OCI-LY1 (cell line): ENCODE data around the gene SUN2.

Experiments
- H2AFZ ChIP-seq: fragments of 200-600 bp; sonication (generic), shearing (Covaris generic); 2 replicates; pipeline ENCODE4 v1.6.0; 2014; ENCODE audit warnings: antibody characterized with exemption, mild to moderate bottlenecking, low read length
- H3F3A ChIP-seq: fragments of 200-600 bp; sonication (generic), shearing (Covaris generic); 2 replicates; pipeline ENCODE4 v1.6.0; 2014; ENCODE audit warnings: mild to moderate bottlenecking, antibody characterized with exemption, low read length, moderate library complexity; ENCODE audit not compliant: insufficient read depth
- H3K27ac ChIP-seq: fragments of 200-600 bp; sonication (generic); 2 replicates; pipeline ENCODE4 v1.5.1; 2014; ENCODE audit warnings: low read length, mixed run types, mild to moderate bottlenecking, low read depth; ENCODE audit not compliant: poor library complexity, severe bottlenecking
- H3K27me3 ChIP-seq: fragments of 200-600 bp; sonication (generic); 2 replicates; pipeline ENCODE4 v1.6.0; 2014; ENCODE audit warnings: antibody characterized with exemption, mild to moderate bottlenecking, low read length, moderate library complexity; ENCODE audit not compliant: insufficient read depth
- H3K36me3 ChIP-seq: fragments of 200-600 bp; sonication (generic); 2 replicates; pipeline ENCODE4 v1.6.1; 2014; ENCODE audit warnings: mild to moderate bottlenecking, antibody characterized with exemption, low read length, moderate library complexity, mixed read lengths; ENCODE audit not compliant: insufficient read depth
- H3K4me1 ChIP-seq: fragments of 200-600 bp; sonication (generic); 2 replicates; pipeline ENCODE4 v1.5.1; 2014; ENCODE audit warnings: mild to moderate bottlenecking, low read length, moderate library complexity; ENCODE audit not compliant: insufficient read depth, severe bottlenecking
- H3K4me2 ChIP-seq: fragments of 200-600 bp; sonication (generic), shearing (Covaris generic); 2 replicates; pipeline ENCODE4 v1.6.1; 2014; ENCODE audit warnings: low read length
- H3K4me3 ChIP-seq: fragments of 200-600 bp; sonication (generic); 2 replicates; pipeline ENCODE4 v1.5.1; 2014; ENCODE audit warnings: low read length, low read depth, mild to moderate bottlenecking, mixed read lengths; ENCODE audit not compliant: poor library complexity, severe bottlenecking
- H3K79me2 ChIP-seq: fragments of 200-600 bp; shearing (Covaris generic); 2 replicates; pipeline ENCODE4 v1.6.1; 2016; ENCODE audit warnings: mixed run types, low read length, mixed read lengths; ENCODE audit not compliant: insufficient read depth
- H3K9ac ChIP-seq: fragments of 200-600 bp; sonication (generic), shearing (Covaris generic); 2 replicates; pipeline ENCODE4 v1.6.1; 2014; ENCODE audit warnings: mild to moderate bottlenecking, low read length, mixed read lengths
- H3K9me2 ChIP-seq: fragments of 200-600 bp; sonication (generic), shearing (Covaris generic); 2 replicates; pipeline ENCODE4 v1.6.1; 2014; ENCODE audit warnings: low read depth, mild to moderate bottlenecking, low read length, mixed read lengths
- H3K9me3 ChIP-seq: fragments of 200-600 bp; shearing (Covaris generic); 2 replicates; pipeline ENCODE4 v1.6.1; 2014; ENCODE audit warnings: low read length, mixed read lengths
- H4K20me1 ChIP-seq: fragments of 200-600 bp; sonication (generic), shearing (Covaris generic); 2 replicates; pipeline ENCODE4 v1.6.0; 2016; ENCODE audit warnings: mild to moderate bottlenecking, low read length; ENCODE audit not compliant: insufficient read depth
- CTCF ChIP-seq: fragments of 200-600 bp; sonication (generic), shearing (Covaris generic); IDR thresholded peaks from 2 replicates; pipeline ENCODE4 v1.5.1; 2017; ENCODE audit warnings: mild to moderate bottlenecking, antibody characterized with exemption, low read length, moderate library complexity, mixed read lengths
- EZH2 ChIP-seq: fragments of 200-600 bp; sonication (generic), shearing (Covaris generic); IDR thresholded peaks from 2 replicates; pipeline ENCODE4 v1.8.0; 2017; ENCODE audit warnings: borderline replicate concordance, mixed run types, mild to moderate bottlenecking, antibody characterized with exemption, low read length, moderate library complexity, mixed read lengths

The SUN2 gene

GRCh38 chr22:38784035-38784434, 28.2 kb upstream of the SUN2 start:
- Histone ChIP-seq H3K9me2 (no peaks in the 10 kb centered on the region), H3K36me3 (no peaks in the 10 kb centered on the region), H3K27me3 (no peaks in the 10 kb centered on the region), H3K4me1 (no peaks in the 10 kb centered on the region), H3K4me3 (no peak overlapping the region), H4K20me1 (no peaks in the 10 kb centered on the region), H3K27ac (no peak overlapping the region), H3K9ac (no peak overlapping the region), H3K4me2 (no peak overlapping the region), H3K9me3 (no peaks in the 10 kb centered on the region), H3F3A (no peaks in the 10 kb centered on the region), H2AFZ (no peak overlapping the region), H3K79me2 (no peaks in the 10 kb centered on the region)
- TF ChIP-seq CTCF (no peak), EZH2 (no peak)

GRCh38 chr22:38783095-38783615, 27.4 kb upstream of the SUN2 start:
- Histone ChIP-seq H4K20me1 (no peaks in the 10 kb centered on the region), H3K4me1 (no peaks in the 10 kb centered on the region), H3F3A (no peaks in the 10 kb centered on the region), H3K27me3 (no peaks in the 10 kb centered on the region), H3K9ac (no peak overlapping the region), H3K9me2 (no peaks in the 10 kb centered on the region), H3K27ac (no peak overlapping the region), H3K9me3 (no peaks in the 10 kb centered on the region), H3K79me2 (no peaks in the 10 kb centered on the region), H2AFZ (no peak overlapping the region), H3K36me3 (no peaks in the 10 kb centered on the region), H3K4me2 (no peak overlapping the region), H3K4me3 (no peak overlapping the region)
- TF ChIP-seq EZH2 (no peak), CTCF (no peak)

GRCh38 chr22:38782402-38783094, 26.8 kb upstream of the SUN2 start:
- H3K27ac ChIP-seq = no peak overlapping the region
- no peaks in the 10 kb centered on the region for H3K9me2 ChIP-seq
- no peaks in the 10 kb centered on the region for H3K4me1 ChIP-seq
- no peak overlapping the region for H3K4me3 ChIP-seq
- H3K9me3 ChIP-seq = no peaks in the 10 kb centered on the region
- TF ChIP-seq CTCF (no peak), EZH2 (no peak)
- no peaks in the 10 kb centered on the region for H3K36me3 ChIP-seq
- no peaks in the 10 kb centered on the region for H3F3A ChIP-seq
- no peaks in the 10 kb centered on the region for H4K20me1 ChIP-seq
- no peak overlapping the region for H2AFZ ChIP-seq
- no peaks in the 10 kb centered on the region for H3K79me2 ChIP-seq
- H3K27me3 ChIP-seq = no peaks in the 10 kb centered on the region
- H3K9ac ChIP-seq = no peak overlapping the region
- H3K4me2 ChIP-seq = no peak overlapping the region
